ENCODE data around the gene NIN.

DNA sequence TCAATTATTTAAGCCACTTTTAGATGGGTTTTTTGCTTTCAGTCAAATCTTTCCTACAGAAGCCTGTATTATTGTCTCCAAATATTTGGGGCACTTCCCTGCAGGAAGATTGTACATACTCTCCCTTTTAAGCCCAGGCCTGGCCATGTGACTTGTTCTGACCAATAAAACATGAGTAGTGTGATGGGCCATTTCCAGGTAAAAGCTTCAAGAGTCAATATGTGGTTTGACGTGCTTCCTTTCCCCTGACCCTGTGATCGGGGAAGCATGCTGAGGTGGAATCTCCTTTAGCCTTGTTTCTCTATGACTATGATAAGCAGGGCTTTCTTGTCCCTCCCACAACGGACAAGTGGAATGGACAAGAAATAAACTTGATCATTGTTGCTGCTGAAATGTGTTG, 14.2 kb upstream of the NIN start:
- TF ChIP-seq, protein P1, sequence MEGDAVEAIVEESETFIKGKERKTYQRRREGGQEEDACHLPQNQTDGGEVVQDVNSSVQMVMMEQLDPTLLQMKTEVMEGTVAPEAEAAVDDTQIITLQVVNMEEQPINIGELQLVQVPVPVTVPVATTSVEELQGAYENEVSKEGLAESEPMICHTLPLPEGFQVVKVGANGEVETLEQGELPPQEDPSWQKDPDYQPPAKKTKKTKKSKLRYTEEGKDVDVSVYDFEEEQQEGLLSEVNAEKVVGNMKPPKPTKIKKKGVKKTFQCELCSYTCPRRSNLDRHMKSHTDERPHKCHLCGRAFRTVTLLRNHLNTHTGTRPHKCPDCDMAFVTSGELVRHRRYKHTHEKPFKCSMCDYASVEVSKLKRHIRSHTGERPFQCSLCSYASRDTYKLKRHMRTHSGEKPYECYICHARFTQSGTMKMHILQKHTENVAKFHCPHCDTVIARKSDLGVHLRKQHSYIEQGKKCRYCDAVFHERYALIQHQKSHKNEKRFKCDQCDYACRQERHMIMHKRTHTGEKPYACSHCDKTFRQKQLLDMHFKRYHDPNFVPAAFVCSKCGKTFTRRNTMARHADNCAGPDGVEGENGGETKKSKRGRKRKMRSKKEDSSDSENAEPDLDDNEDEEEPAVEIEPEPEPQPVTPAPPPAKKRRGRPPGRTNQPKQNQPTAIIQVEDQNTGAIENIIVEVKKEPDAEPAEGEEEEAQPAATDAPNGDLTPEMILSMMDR (IDR thresholded peaks at IDR 0.05) = no peak
- TF ChIP-seq POLR2A (IDR thresholded peaks at IDR 0.05) = no peak
- no peak for TF ChIP-seq EP300 (IDR thresholded peaks at IDR 0.05; ENCODE audit: low read depth)

Data from transverse colon (tissue), 3 donors.